Fibroblast of skin of scalp (primary cell): ENCODE data around the gene CTU2.

Experiments used
- DNase-seq: peaks from one replicate; pipeline ENCODE4 v3.0.0-alpha.2; 2013

Gene CTU2

GRCh38 chr16:88730632-88731607 lies 24.6 kb downstream of the CTU2 start:
- DNase-seq: no peak

GRCh38 chr16:88731699-88732098 lies 25.4 kb downstream of the CTU2 start:
- no peak for DNase-seq

- no peak for DNase-seq
These were observed 26.1 kb downstream of the CTU2 start for GRCh38 chr16:88732172-88732960.

GRCh38 chr16:88732961-88733294 lies 26.6 kb downstream of the CTU2 start:
- DNase-seq: no peak

- no peak for DNase-seq
These were observed 27.5 kb downstream of the CTU2 start for GRCh38 chr16:88733630-88734360.

- no peak for DNase-seq
These were observed 28.0 kb downstream of the CTU2 start for GRCh38 chr16:88734361-88734728.

- DNase-seq: no peak
These were observed 28.8 kb downstream of the CTU2 start for GRCh38 chr16:88735121-88735520.

- DNase-seq: no peak
These were observed 29.3 kb downstream of the CTU2 start for GRCh38 chr16:88735616-88736015.

GRCh38 chr16:88736088-88736487 lies 29.8 kb downstream of the CTU2 start:
- no peak for DNase-seq

- no peak for DNase-seq
These were observed 30.2 kb downstream of the CTU2 start for GRCh38 chr16:88736496-88736895.

GRCh38 chr16:88737298-88738150 lies 31.2 kb downstream of the CTU2 start:
- peak; percentile 76 for DNase-seq

- no peak for DNase-seq
These were observed 32.1 kb downstream of the CTU2 start for GRCh38 chr16:88738151-88739084.

GRCh38 chr16:88739139-88739976 lies 33.1 kb downstream of the CTU2 start:
- DNase-seq: no peak

GRCh38 chr16:88739977-88740726 lies 33.8 kb downstream of the CTU2 start:
- DNase-seq: no peak

- no peak for DNase-seq
These were observed 34.4 kb downstream of the CTU2 start for GRCh38 chr16:88740727-88741055.

- no peak for DNase-seq
These were observed 35.1 kb downstream of the CTU2 start for GRCh38 chr16:88741368-88741767.

GRCh38 chr16:88742896-88743605 lies 36.7 kb downstream of the CTU2 start:
- no peak for DNase-seq

GRCh38 chr16:88743693-88744576 lies 37.6 kb downstream of the CTU2 start:
- peak; percentile 66 for DNase-seq
